Mucosa of descending colon (tissue), 3 donors: ENCODE measurements around the gene OR2B2. TPM values are rescaled to one million over a fixed set of nuclear protein-coding genes. Genes with fewer than 3 reads are reported as not detected.

ENCODE experiments used
- ATAC-seq: fragments of 200-7000 bp; cut with Tn5 transposase; one replicate; pipeline ENCODE4 v1.9.1; 2020; ENCODE audit warnings: mild to moderate bottlenecking, moderate library complexity
- DNase-seq, 3 donors: peaks; one replicate each; pipeline ENCODE4 v3.0.0-alpha.2; 2020
- H3K36me3 ChIP-seq: fragments of 200-600 bp; one replicate; pipeline ENCODE4 v1.8.0; 2021; ENCODE audit warnings: low read depth, mild to moderate bottlenecking
- H3K4me1 ChIP-seq: fragments of 200-600 bp; one replicate; pipeline ENCODE4 v1.8.0; 2021; ENCODE audit warnings: low read depth, mild to moderate bottlenecking
- H3K4me3 ChIP-seq: fragments of 200-600 bp; one replicate; pipeline ENCODE4 v1.8.0; 2021; ENCODE audit warnings: mild to moderate bottlenecking
- H3K9me3 ChIP-seq: fragments of 200-600 bp; one replicate; pipeline ENCODE4 v1.8.0; 2021; ENCODE audit warnings: mild to moderate bottlenecking
- CTCF ChIP-seq: fragments of 200-600 bp; IDR thresholded peaks from one replicate; pipeline ENCODE4 v1.8.0; 2022; ENCODE audit warnings: antibody characterized with exemption, mild to moderate bottlenecking
- intact Hi-C, 2 donors: fragments of 100-400 bp; cut with DNase I in 1 of 2; cut with micrococcal nuclease in 1 of 2; formaldehyde crosslinking; loops; one replicate each; pipeline versions ENCODE4 v1.11.0 to v1.11.1; 2022; cut with DNase I, micrococcal nuclease
- total RNA-seq, 3 donors: library from RNA; stranded (reverse); fragmentation: NEBNext Ultra II Directional in 2 of 3; extraction: Animal tissue kit (Norgen Biotek cat#: 25700) in 2 of 3; gene quantifications; one replicate each; pipeline versions ENCODE4 v1.2.1 to v1.2.4, GENCODE V29; 2021 to 2023
- donor health status: DM: no; HTN: no; CAD: no; lungs with moderate emphysema.
- donor health status: DM: no; HTN: no; CAD: no.
- donor health status: DM: no; HTN: yes; CAD: no.

Gene OR2B2
- total RNA-seq, 3 donors from 2014 or later = not detected

GRCh38 chr6:27867945-27868300 is 44.3 kb downstream of the OR2B2 start:
- Histone ChIP-seq H3K4me3 (no peak overlapping the region), H3K9me3 (no peaks in the 10 kb centered on the region), H3K36me3 (no peaks in the 10 kb centered on the region), H3K4me1 (peaks cover 13% of the 10 kb centered on the region)
- ATAC-seq (no peak), DNase-seq (peak in 1 of 3 donors; percentile 20)
- no peak for TF ChIP-seq CTCF
- intact Hi-C loops = no loop called here

- TF ChIP-seq CTCF = no peak
- peak; percentile 64 for ATAC-seq
These were observed 44.9 kb downstream of the OR2B2 start for GRCh38 chr6:27867051-27867944.

GRCh38 chr6:27866357-27867050 is 45.7 kb downstream of the OR2B2 start:
- no peaks in the 10 kb centered on the region for H3K36me3 ChIP-seq
- ATAC-seq = peak; percentile 38

More at GRCh38 chr6:27867051-27867944, 44.9 kb downstream of the OR2B2 start:
- Histone ChIP-seq H3K4me3 (no peak overlapping the region), H3K4me1 (peaks cover 13% of the 10 kb centered on the region), H3K9me3 (no peaks in the 10 kb centered on the region), H3K36me3 (no peaks in the 10 kb centered on the region)
- intact Hi-C loops = no loop called here
- DNase-seq = peak; percentile 86 to 90 (median 90)

GRCh38 chr6:27865850-27866356 is 46.3 kb downstream of the OR2B2 start:
- intact Hi-C loops = no loop called here
- Histone ChIP-seq H3K9me3 (no peaks in the 10 kb centered on the region), H3K36me3 (no peaks in the 10 kb centered on the region), H3K4me1 (peaks cover 8% of the 10 kb centered on the region), H3K4me3 (peak overlapping the region; percentile 1)
- DNase-seq (peak; percentile 28 to 68 (median 59)), ATAC-seq (peak; percentile 16)
- no peak for TF ChIP-seq CTCF

More at GRCh38 chr6:27866357-27867050, 45.7 kb downstream of the OR2B2 start:
- TF ChIP-seq CTCF = no peak
- Histone ChIP-seq H3K4me3 (peak overlapping the region; percentile 1), H3K4me1 (peaks cover 11% of the 10 kb centered on the region), H3K9me3 (no peaks in the 10 kb centered on the region)
- intact Hi-C loops = no loop called here
- peak in 1 of 3 donors; percentile 21 for DNase-seq

- no peaks in the 10 kb centered on the region for H3K36me3 ChIP-seq
- peak overlapping the region; percentile 45 for H3K4me3 ChIP-seq
- ATAC-seq = peak; percentile 83
- TF ChIP-seq CTCF = no peak
- intact Hi-C loops = no loop called here
- H3K4me1 ChIP-seq = peaks cover 8% of the 10 kb centered on the region
- peak; percentile 79 to 81 (median 81) for DNase-seq
- H3K9me3 ChIP-seq = no peaks in the 10 kb centered on the region
These were observed 47.0 kb downstream of the OR2B2 start for GRCh38 chr6:27864906-27865849.
